GM18951 (cell line): ENCODE results near the gene VWA3A.
"Not testable (repeated sequence)": the region's sequence is repeated elsewhere in the genome, so short reads cannot be mapped to it uniquely, and the experiment has no call there.

Experiments used
- POLR2A ChIP-seq: IDR thresholded peaks from 4 replicates; pipeline ENCODE4 v1.6.1; 2011; ENCODE audit warnings: mild to moderate bottlenecking; ENCODE audit not compliant: insufficient read length, insufficient read depth; ENCODE audit errors: extremely low read depth
- in situ Hi-C: fragments of 300-500 bp; cut with MboI; formaldehyde crosslinking; loops from one replicate; pipeline ENCODE4 v1.12.0; 2022; ENCODE audit warnings: low sequenced_read_pairs, mixed read lengths, inconsistent platforms; ENCODE audit not compliant: unreplicated experiment

The VWA3A gene

DNA sequence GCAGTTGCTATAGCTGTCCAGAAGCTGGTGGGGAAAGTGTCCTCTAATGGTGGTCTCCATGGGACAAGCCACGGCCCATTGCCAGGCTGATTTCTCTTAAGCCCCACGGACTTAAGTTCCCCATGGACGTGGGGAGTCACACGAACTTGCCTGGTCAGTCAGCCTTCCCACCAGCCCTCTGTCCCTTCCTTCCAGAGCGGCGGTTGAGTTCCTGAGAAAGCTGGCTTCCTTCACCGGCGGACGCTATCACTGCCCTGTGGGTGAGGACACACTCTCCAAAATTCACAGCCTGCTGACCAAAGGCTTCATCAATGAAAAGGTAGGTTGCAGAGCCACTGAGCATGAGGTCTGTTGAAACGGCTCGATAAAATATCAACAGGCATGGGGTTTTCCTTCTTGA, 60.0 kb downstream of the VWA3A start:
- in situ Hi-C loops = no loop called here
- TF ChIP-seq POLR2A = no peak

DNA sequence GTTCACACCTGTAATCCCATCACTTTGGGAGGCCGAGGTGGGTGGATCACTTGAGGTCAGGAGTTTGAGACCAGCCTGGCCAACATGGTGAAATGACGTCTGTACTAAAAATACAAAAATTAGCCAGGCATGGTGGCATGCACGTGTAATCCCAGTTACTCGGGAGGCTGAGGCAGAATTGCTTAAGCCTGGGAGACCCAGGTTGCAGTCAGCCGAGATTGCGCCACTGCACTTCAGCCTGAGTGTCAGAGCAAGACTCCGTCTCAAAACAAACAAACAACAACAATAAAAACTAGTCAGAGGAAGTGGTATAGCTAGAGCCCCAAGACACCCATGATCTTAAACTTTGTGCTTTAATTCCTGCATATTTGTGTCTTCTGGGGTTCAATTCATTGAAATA, 60.7 kb downstream of the VWA3A start:
- in situ Hi-C loops = not testable (repeated sequence)

DNA sequence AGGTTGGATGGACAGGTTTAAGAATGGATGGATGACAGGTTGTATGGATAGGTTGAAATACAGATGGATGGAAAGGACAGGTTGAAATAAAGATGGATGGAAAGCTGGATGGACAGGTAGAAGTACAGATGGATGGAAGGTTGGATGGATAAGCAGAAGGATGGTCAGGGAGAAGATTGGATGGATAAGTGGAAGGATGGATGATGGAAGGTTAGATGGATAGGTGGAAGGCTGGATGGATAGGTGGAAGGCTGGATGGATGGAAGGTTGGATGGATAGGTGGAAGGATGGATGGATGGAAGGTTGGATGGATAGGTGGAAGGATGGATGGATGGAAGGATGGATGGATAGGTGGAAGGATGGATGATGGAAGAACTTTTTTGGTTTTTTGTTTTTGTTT, 69.1 kb downstream of the VWA3A start:
- in situ Hi-C loops = no loop called here
- no peak for TF ChIP-seq POLR2A

DNA sequence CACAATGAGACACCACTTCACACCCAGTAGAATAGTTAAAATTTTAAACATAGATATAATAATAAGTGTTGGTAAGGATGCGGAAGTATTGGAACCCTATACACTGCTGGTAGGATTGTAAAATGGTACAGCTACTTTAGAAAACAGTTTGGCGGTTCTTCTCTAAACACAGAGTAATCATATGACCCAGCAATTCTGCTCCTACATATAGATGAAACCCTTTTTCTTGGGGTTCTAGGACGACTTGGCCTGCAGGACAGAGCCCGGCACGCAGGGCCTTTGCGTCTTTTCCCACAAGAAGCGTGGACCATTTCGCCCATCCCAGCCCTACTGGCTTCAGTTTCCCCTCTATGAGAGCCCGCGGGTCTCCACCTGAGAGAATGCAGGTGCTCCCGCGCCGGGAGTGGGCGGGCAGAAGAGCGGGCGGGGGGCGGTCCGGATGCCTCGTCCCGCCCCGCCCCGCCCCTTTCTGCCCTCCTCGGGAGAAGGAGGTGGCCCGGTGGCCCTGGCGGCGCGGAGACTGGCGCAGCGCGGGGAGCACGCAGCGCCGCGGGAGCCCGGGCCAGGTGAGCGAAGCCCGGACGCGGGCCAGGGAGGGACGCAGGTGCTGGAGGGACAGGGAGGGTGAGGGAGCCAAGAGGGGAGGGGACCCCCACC, 69.8 kb downstream of the VWA3A start, which contains the start of gene SDR42E2:
Gene SDR42E2 (plus strand): TSS at position 508 of the 657 bp plus-strand sequence. CDS start 3,077 bp downstream, outside the sequence.
- TF ChIP-seq POLR2A = no peak
- in situ Hi-C loops = no loop called here

DNA sequence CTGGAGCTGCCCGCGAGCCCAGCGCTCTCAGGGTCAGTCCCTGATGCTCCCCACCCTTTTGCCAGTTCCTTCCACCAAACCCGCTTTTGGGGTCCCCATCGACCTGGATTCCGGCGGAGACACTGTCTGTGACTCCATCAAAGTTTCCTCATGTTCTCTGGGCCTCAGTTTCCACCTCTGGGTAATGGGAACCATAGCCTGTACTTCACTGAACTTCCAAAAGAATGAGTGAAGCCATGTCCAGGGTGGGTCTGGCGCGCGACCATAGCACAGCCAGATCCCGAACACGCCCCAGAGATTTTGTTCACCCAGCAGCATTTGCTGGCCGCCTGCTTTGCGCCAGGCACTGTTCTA, 70.3 kb downstream of the VWA3A start:
- no peak for TF ChIP-seq POLR2A
- in situ Hi-C loops = no loop called here

DNA sequence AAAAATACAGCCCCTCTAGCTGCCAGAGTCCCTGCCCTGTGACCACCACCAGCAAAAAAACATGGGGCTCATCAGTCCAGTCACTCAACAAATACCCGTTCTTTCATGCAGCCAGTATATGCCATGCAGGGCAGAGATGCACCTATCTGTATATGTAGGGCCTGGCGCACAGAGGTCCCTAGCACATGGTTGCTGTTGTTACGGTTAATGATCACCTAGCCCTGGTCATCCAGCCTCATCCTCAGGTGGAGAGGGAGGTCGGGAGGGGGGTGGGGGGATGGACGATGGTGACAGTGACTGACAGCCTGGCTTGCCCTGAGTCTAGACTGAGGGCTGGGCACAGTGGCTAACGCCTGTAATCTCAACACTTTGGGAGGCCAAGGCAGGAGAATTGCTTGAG, 71.5 kb downstream of the VWA3A start:
- in situ Hi-C loops = no loop called here

DNA sequence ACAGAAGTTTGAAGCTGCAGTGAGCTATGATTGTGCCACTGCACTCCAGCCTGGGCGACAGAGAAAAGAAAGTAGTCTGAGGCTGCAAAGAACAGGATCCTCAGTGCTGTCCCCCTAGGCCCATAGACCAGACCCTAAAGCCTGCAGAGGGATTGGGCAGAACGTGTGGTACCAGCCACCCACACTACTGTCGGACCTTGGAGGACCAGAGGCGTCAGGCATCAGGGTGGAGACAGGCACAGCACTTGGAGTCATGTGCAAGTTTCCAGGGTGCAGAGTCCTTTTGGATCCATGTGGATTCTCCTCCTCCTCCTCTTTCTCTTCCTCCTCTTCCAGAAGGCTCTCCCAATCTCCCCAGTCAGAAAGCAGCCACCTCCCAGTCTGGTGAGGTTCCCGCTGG, 72.1 kb downstream of the VWA3A start:
- no peak for TF ChIP-seq POLR2A

More for the DNA sequence above, 71.5 kb downstream of the VWA3A start:
- TF ChIP-seq POLR2A = no peak

DNA sequence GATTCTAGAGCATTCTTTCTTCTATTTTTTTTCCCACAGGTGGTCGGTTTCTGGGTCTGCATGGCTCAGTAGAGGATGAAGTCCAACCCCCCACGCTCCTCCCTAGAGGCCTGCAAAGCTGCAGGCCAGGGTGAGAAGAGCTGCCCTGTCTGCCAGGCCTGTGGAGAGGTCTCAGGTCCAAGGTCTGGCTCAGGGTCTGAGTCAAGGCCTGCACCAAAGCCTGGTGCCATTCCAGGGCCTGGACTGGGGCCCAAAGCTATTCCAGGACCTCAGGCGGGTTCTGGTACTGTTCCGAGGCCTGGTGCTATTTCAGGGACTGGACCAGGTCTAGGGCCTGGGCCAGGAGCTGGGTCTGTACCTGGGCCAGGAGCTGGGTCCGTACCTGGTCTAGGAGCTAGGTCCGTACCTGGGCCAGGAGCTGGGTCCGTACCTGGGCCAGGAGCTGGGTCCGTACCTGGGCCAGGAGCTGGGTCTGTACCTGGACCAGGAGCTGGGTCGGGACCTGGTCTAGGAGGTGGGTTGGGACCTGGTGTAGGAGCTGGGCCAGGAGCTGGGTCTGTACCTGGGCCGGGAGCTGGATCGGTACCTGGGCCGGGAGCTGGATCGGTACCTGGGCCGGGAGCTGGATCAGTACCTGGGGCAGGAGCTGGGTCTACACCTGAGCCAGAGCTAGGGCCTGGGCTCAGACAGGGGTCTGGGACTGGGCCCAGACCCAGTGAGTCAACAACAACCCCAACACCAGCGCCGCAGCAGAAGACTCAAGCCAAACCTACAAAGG, 73.4 kb downstream of the VWA3A start:
- no peak for TF ChIP-seq POLR2A
- in situ Hi-C loops = no loop called here

More for the DNA sequence above, 72.1 kb downstream of the VWA3A start:
- in situ Hi-C loops = no loop called here

DNA sequence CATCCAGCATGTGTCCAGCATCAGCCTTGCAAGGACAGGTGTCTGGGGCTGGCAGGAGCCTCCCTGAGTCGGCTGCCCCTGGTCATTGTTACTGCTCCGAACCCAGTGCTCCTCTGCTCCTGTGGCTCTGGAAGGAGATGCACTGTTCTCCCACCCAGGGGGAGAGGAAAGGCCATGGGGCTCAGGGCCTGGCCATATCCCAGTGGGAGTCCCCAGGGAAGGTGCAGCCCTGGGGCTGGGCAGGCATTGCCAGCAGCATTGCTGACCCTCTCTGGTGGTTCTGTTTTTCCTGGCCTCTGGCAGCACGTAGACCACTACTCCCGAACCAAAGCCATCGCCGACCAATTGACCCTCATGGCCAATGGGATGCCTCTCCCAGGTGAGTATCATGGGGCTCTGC, 79.6 kb downstream of the VWA3A start:
- no peak for TF ChIP-seq POLR2A
- in situ Hi-C loops = no loop called here

DNA sequence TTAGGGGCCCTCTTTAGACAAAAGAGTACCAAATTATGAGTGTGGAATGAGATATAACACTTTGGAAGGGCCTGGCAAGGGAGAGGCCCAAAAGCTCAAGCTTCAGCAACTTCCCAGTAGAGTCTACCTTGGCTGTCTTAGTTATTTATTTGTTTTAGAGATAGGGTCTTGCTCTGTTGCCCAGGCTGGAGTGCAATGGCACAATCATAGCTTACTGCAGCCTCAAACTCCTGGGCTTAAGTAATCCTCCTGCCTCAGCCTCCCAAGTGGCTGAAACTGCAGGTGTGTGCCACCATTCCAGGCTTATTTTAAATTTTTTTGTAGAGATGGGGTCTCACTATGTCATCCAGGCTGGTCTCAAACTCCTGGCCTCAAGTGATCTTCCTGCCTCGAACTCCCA, 80.3 kb downstream of the VWA3A start:
- in situ Hi-C loops = not testable (repeated sequence)

DNA sequence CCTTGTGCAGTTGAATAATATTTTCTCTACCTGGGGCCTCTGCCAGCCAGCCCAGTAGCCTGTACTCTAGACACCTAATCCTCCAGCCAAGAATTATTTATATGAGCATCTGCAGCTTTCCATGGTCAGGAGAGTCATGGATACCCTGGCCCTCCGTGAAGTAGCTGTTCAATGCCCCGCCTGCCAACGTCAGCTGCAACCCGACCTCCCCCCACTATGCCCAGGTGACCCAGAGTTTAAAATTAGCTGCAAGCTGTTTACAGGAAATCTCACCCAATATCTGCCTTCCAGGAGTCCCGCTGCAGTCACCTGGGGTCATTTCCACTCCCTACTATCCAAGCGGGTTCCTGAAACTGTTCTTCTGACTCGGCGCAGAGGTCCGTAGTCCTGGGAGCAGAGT, 82.3 kb downstream of the VWA3A start:
- in situ Hi-C loops = no loop called here

DNA sequence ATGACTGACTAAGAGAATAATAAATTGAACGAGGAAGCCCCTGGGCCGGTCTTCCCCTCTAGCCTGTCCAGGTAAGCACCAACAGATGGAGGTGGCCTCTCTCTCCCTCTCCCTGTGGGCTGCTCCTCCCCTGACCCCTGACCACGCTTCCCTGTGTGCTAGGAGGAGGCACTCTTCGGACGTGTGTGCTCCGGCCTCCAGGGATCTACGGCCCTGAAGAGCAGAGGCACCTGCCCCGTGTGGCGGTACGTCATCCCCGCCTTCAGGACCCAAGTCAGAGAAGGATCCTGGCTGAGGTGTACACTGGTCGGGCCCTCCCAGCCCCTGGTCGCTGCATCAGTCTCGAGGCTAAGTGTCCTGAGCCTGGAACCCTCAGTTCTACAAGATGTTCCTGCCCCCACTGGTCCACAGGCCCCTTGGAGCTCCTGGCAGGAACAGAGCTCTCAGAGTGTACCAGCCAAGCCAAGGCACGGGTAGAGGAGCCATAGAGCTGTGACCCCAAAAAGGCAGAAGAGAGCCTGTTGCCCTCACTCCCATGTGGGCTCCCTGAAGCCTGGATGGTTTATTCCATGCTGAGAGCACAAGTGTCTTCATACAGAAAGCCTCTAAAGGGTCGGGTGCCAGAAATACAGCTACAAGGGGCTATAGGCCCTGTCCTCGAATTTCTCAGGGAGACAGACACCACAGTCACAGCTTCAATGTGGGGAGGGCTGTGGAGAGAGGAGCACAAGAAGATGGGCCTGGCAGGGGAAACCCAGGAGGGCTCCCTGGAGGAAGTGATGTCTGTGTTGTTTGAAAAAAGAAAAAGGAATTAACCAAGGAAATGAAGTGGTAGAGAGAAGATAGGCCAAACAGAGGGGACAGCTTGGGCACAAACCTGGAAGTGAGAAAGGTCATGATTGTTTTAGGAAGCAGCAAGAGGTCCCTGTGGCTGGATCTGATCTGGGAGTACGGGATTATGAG, 85.9 kb downstream of the VWA3A start:
- no peak for TF ChIP-seq POLR2A
- in situ Hi-C loops = no loop called here

More for the DNA sequence above, 82.3 kb downstream of the VWA3A start:
- TF ChIP-seq POLR2A = no peak

DNA sequence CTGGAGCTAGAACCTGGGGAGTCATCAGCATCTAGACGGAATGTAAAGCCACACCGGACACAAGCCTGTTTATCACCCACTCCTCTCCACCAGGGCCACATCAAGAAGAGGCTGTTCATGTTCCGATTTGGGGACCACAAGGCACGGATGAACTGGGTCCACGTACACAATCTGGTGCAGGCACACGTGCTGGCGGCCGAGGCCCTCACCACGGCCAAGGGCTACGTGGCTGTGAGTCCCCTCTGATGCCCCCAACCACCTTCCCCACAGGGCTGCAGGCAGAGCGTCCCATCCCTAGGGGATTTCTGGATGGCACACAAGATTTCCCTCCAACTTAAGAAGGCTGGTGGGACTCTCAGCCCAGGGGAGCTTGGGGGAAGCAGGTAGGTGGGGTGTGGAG, 89.1 kb downstream of the VWA3A start:
- no peak for TF ChIP-seq POLR2A
- in situ Hi-C loops = loop anchor here (10.0 kb wide), 1 partner anchor 177 kb away; the partner anchor contains the start of genes MOSMO and PDZD9
